Psoas muscle (tissue), 8 donors: Measurements from ENCODE around the gene PPP2R5E. TPM values are rescaled to one million over a fixed set of nuclear protein-coding genes. Genes with fewer than 3 reads are reported as not detected.
A peak's percentile ranks its signal among the peaks of the same experiment; 100 is the strongest.

Experiments
- ATAC-seq, 4 donors: fragments of 200-7000 bp; cut with Tn5 transposase; one replicate each; pipeline ENCODE4 v1.9.1; 2020; ENCODE audit warnings: moderate library complexity in 3 of 4, mild to moderate bottlenecking in 2 of 4
- DNase-seq, 2 donors: peaks; one replicate each; pipeline ENCODE4 v3.0.0-alpha.2; 2020
- H3K27ac ChIP-seq: fragments of 200-600 bp; one replicate; pipeline ENCODE4 v1.8.0; 2022
- H3K27me3 ChIP-seq, 3 donors: fragments of 200-600 bp in 1 of 3; one replicate each; pipeline versions ENCODE4 v1.6.1 to v1.8.0; 2013 to 2022; ENCODE audit warnings: low read length in 2 of 3, mild to moderate bottlenecking in 2 of 3, moderate library complexity in 1 of 3; ENCODE audit not compliant: insufficient read depth in 3 of 3
- H3K36me3 ChIP-seq, 2 donors: fragments of 200-600 bp in 1 of 2; one replicate each; pipeline versions ENCODE4 v1.6.1 to v1.8.0; 2013 to 2022; ENCODE audit warnings: low read depth in 1 of 2, mild to moderate bottlenecking in 1 of 2, moderate library complexity in 1 of 2; ENCODE audit not compliant: insufficient read depth in 1 of 2
- H3K4me1 ChIP-seq: fragments of 200-600 bp; one replicate; pipeline ENCODE4 v1.8.0; 2022
- H3K4me3 ChIP-seq: fragments of 200-600 bp; one replicate; pipeline ENCODE4 v1.8.0; 2022; ENCODE audit warnings: mild to moderate bottlenecking
- H3K9me3 ChIP-seq: fragments of 200-600 bp; one replicate; pipeline ENCODE4 v1.8.0; 2022
- WGBS, 3 donors: extraction: QIAGEN DNeasy Blood & Tissue Kit; methylation state at CpG; one replicate each; pipeline versions ENCODE4 v1.1.6 to v1.1.7; 2013; 5-methylcytosine and 5-hydroxymethylcytosine counted together
- intact Hi-C, 2 donors: fragments of 100-400 bp; cut with DNase I; formaldehyde crosslinking; loops; one replicate each; pipeline versions ENCODE4 v1.11.0 to v1.14.2; 2022
- polyA plus RNA-seq, 3 donors: library from polyadenylated mRNA; stranded (reverse); fragments of 200-250 nt; gene quantifications; one replicate each; pipeline ENCODE4 v1.2.3, GENCODE V29; 2013
- total RNA-seq, 4 donors: library from RNA; stranded (reverse); fragmentation: NEBNext Ultra II Directional in 2 of 4; extraction: Animal tissue kit (Norgen Biotek cat#: 25700) in 2 of 4; gene quantifications; one replicate each; pipeline versions ENCODE4 v1.2.1 to v1.2.4, GENCODE V29; 2021 to 2023
- TF ChIP-seq, protein P1 (sequence below): fragments of 200-600 bp; IDR thresholded peaks from one replicate; pipeline ENCODE4 v1.8.0; 2022; ENCODE audit warnings: antibody characterized with exemption
- donor health status: healthy with polysubstance abuse.
- donor health status: DM: no; HTN: no; CAD: no; lungs with moderate emphysema.
- donor health status: Bipolar disorder and iron deficiency.
- donor health status: healthy.
- donor health status: DM: yes; HTN: yes; CAD: no.
- donor health status: DM: no; HTN: no; CAD: no.
- donor health status: DM: no; HTN: no; CAD: no.
- donor health status: DM: yes; HTN: yes; CAD: no.

PPP2R5E gene
- total and polyA plus RNA-seq, 7 donors, result 10.8 to 35.0 (median 29.3) TPM

DNA sequence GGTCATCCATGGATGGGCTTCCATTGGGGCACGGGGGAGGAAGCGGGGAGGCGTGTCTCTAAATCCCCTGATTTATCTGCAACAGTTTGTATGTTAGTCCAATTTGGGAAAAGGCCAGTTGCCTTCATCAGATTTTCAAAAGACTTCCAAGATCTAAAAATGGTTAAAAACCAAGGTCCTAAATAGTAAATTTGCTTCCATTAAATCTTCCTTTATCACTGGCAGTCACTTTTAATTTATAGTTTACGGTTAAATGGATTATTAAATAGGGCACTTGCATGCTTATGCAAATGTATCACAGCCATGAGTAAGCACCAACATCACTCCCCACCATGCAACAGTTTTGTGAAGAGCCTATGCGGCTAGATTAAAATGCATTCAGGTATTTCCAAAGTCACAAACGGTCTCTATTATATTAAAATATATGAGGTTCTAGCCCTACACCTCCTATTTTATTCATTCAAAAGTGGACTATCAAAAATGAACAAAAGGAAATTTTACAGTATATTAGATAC lies 116.3 kb downstream of the PPP2R5E start:
- H3K36me3 ChIP-seq, result no peaks in the 10 kb centered on the region
- no peak overlapping the region for H3K27ac ChIP-seq
- H3K4me1 ChIP-seq, result peaks cover 17% of the 10 kb centered on the region
- H3K9me3 ChIP-seq, result no peaks in the 10 kb centered on the region
- WGBS, 3 donors, result 80 to 89% (median 89%) methylated on average over 6 of the region's 6 CpGs
- TF ChIP-seq, protein P1, sequence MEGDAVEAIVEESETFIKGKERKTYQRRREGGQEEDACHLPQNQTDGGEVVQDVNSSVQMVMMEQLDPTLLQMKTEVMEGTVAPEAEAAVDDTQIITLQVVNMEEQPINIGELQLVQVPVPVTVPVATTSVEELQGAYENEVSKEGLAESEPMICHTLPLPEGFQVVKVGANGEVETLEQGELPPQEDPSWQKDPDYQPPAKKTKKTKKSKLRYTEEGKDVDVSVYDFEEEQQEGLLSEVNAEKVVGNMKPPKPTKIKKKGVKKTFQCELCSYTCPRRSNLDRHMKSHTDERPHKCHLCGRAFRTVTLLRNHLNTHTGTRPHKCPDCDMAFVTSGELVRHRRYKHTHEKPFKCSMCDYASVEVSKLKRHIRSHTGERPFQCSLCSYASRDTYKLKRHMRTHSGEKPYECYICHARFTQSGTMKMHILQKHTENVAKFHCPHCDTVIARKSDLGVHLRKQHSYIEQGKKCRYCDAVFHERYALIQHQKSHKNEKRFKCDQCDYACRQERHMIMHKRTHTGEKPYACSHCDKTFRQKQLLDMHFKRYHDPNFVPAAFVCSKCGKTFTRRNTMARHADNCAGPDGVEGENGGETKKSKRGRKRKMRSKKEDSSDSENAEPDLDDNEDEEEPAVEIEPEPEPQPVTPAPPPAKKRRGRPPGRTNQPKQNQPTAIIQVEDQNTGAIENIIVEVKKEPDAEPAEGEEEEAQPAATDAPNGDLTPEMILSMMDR, result no peak
- H3K27me3 ChIP-seq, result no peaks in the 10 kb centered on the region
- no peak overlapping the region for H3K4me3 ChIP-seq
- ATAC-seq (no peak), DNase-seq (no peak)
- intact Hi-C loops, result no loop called here

DNA sequence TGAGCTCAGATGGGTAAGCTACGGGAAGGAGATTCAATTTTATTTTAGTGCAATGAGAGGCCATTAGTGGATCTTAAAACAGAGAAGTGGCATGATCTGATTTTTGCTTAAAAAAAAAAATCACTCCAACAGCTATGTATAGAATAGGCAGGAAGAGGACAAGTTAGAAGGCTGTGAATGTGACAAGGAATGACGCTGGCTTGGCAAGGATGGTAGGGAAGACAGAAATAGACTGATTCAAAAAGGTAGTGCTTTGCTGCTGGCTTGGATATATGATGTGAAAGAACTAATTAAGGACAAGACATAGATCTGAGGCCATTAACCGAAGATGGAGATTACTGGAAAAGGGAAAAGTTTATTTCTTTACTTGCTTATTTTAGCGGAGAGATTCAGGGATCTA lies 119.3 kb downstream of the PPP2R5E start:
- Histone ChIP-seq H3K4me1 (peaks cover 15% of the 10 kb centered on the region), H3K27ac (no peak overlapping the region), H3K4me3 (no peak overlapping the region), H3K36me3 (peaks cover 2 to 10% of the 10 kb centered on the region in 2 donors), H3K27me3 (no peaks in the 10 kb centered on the region), H3K9me3 (no peaks in the 10 kb centered on the region)
- WGBS, 3 donors, result 62 to 82% (median 66%) methylated on average over 4 of the region's 4 CpGs
- TF ChIP-seq, protein P1, result no peak
- DNase-seq, result no peak
- intact Hi-C loops, result no loop called here
- ATAC-seq, result peak in 1 of 4 donors; percentile 43

DNA sequence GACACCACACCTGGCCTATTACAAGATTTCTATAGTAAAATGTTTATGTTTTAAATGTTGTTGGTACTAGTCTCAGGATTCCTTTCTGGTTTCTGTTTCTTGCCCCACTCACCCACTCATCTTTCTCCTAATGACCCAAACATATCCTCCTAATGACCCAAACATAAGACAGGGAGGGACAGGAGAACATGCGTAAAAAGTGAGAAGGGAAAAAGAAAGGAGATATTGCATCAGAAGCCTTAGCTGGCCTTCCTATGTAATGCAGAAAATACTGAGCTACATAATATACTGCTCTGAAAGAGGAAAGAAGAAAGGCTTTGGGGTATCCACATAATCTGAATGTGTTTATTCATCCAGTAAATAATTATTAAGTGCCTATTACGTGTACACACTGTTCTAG lies 119.8 kb downstream of the PPP2R5E start:
- ATAC-seq (no peak), DNase-seq (no peak)
- intact Hi-C loops, result no loop called here
- Histone ChIP-seq H3K36me3 (peaks cover 2 to 10% of the 10 kb centered on the region in 2 donors), H3K27ac (no peak overlapping the region), H3K4me3 (no peak overlapping the region), H3K4me1 (peaks cover 10% of the 10 kb centered on the region), H3K27me3 (no peaks in the 10 kb centered on the region), H3K9me3 (no peaks in the 10 kb centered on the region)
- TF ChIP-seq, protein P1, result no peak
- 96 to 99% (median 98%) methylated on average over 2 of the region's 2 CpGs for WGBS, 3 donors

DNA sequence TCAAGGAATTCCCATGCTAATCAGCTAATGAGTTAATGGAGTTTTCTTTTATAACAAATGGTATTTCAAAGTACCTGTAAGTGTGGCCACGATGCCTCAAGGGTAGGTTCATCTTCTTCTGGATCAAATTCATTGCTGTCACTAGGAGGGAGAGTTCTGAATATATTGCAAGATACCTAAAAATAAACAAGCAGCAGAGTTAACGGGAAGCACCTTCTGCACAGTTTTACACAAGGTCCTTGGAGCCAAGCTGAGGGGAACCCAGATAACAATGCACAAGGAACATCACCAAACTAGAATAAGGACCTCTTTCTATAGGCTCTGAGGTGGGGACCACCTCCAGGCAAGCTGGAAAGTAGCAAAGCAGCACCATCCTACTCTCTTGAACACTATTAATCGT lies 121.3 kb downstream of the PPP2R5E start:
- TF ChIP-seq, protein P1, result no peak
- Histone ChIP-seq H3K27me3 (no peaks in the 10 kb centered on the region), H3K36me3 (peaks cover 2 to 10% of the 10 kb centered on the region in 2 donors), H3K4me1 (peaks cover 8% of the 10 kb centered on the region), H3K4me3 (no peak overlapping the region), H3K27ac (no peak overlapping the region), H3K9me3 (no peaks in the 10 kb centered on the region)
- ATAC-seq (peak in 3 of 4 donors; percentile 59 to 67 (median 62)), DNase-seq (no peak)
- intact Hi-C loops, result no loop called here
- WGBS, 3 donors, result 35 to 56% (median 44%) methylated on average over 3 of the region's 3 CpGs

DNA sequence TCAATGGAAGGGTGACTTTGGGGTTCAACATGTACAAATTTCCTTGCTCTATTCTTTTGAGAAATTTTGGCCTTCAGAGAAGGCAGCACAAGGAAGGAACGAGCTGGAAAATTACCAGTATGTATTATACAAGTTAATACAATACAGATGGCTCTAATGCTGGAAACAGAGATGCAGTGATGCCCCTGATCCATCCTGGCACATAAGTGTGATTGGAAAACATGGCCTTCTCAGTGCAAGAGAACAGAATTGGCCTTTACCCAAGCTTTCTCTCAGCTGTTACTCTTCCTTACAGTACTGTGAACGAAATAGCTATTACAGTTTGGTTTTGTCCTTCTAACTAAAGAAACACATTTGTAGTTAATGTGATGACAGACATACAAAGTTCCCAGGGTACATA lies 122.0 kb downstream of the PPP2R5E start:
- intact Hi-C loops, result no loop called here
- 70 to 83% (median 74%) methylated on average over 2 of the region's 2 CpGs for WGBS, 3 donors

More for the DNA sequence above, 122.0 kb downstream of the PPP2R5E start:
- Histone ChIP-seq H3K4me1 (peaks cover 8% of the 10 kb centered on the region), H3K36me3 (peaks cover 2 to 10% of the 10 kb centered on the region in 2 donors), H3K4me3 (no peak overlapping the region), H3K9me3 (no peaks in the 10 kb centered on the region), H3K27ac (no peak overlapping the region), H3K27me3 (no peaks in the 10 kb centered on the region)
- ATAC-seq, result no peak
- no peak for DNase-seq
- TF ChIP-seq, protein P1, result no peak
